HepG2 (cell line): ENCODE results near the gene SAMD14. TPM values are rescaled to one million over a fixed set of nuclear protein-coding genes. Genes with fewer than 3 reads are reported as not detected.

ENCODE experiments used
- AGO1 ChIP-seq: fragments of 200-400 bp; formaldehyde crosslinking; IDR thresholded peaks from 2 replicates; pipeline ENCODE4 v1.6.1; 2017; ENCODE audit warnings: mild to moderate bottlenecking, low read depth, low read length, moderate library complexity; ENCODE audit not compliant: poor library complexity, severe bottlenecking
- CSRNP1 ChIP-seq: sonication (generic); formaldehyde crosslinking; IDR thresholded peaks from 2 replicates; pipeline ENCODE4 v1.8.1; 2023; ENCODE audit warnings: mild to moderate bottlenecking, missing genetic modification reagents
- FOXO4 ChIP-seq: sonication (generic); formaldehyde crosslinking; conservative IDR thresholded peaks from 2 replicates; pipeline ENCODE4 v1.8.1; 2023; ENCODE audit warnings: missing genetic modification reagents
- HNRNPL ChIP-seq: fragments of 200-400 bp; formaldehyde crosslinking; IDR thresholded peaks from 2 replicates; pipeline ENCODE4 v1.6.1; 2017; ENCODE audit warnings: mild to moderate bottlenecking, low read depth, low read length
- IRF1 ChIP-seq: sonication (generic); formaldehyde crosslinking; IDR thresholded peaks from 2 replicates; pipeline ENCODE4 v1.4.0; 2020; ENCODE audit warnings: low read depth, mild to moderate bottlenecking, missing genetic modification reagents
- KDM2A ChIP-seq: sonication (generic); formaldehyde crosslinking; IDR thresholded peaks from 2 replicates; pipeline ENCODE4 v1.4.0; 2020; ENCODE audit warnings: low read depth, missing genetic modification reagents, borderline replicate concordance
- KLF15 ChIP-seq: sonication (generic); formaldehyde crosslinking; IDR thresholded peaks from 2 replicates; pipeline ENCODE4 v1.8.1; 2023; ENCODE audit warnings: borderline replicate concordance, mild to moderate bottlenecking, inconsistent platforms, missing genetic modification reagents, mixed read lengths
- KLF6 ChIP-seq: IDR thresholded peaks from 2 replicates; pipeline ENCODE4 v1.8.0; 2016; ENCODE audit warnings: missing biosample characterization, missing genetic modification reagents
- MYNN ChIP-seq: sonication (generic); formaldehyde crosslinking; IDR thresholded peaks from 2 replicates; pipeline ENCODE4 v1.4.0; 2020; ENCODE audit warnings: mild to moderate bottlenecking, low read depth, missing genetic modification reagents
- PPARG ChIP-seq: conservative IDR thresholded peaks from 2 replicates; pipeline ENCODE4 v1.6.1; 2016; ENCODE audit warnings: missing biosample characterization, missing genetic modification reagents
- PRPF4 ChIP-seq: fragments of 200-400 bp; formaldehyde crosslinking; IDR thresholded peaks from 2 replicates; pipeline ENCODE4 v1.6.1; 2016; ENCODE audit warnings: low read length, low read depth; ENCODE audit not compliant: poor library complexity, severe bottlenecking
- PTBP1 ChIP-seq: fragments of 200-400 bp; formaldehyde crosslinking; IDR thresholded peaks from 2 replicates; pipeline ENCODE4 v1.6.1; 2018; ENCODE audit warnings: low read length, low read depth; ENCODE audit not compliant: poor library complexity, severe bottlenecking
- RELA ChIP-seq: sonication (generic); formaldehyde crosslinking; IDR thresholded peaks from 2 replicates; pipeline ENCODE4 v1.4.0; 2020; ENCODE audit warnings: missing genetic modification reagents
- SUZ12 ChIP-seq: fragments of 150-350 bp; IDR thresholded peaks from 2 replicates; pipeline ENCODE4 v1.6.1; 2014; ENCODE audit warnings: low read depth, low read length
- ZBTB25 ChIP-seq: IDR thresholded peaks from 2 replicates; pipeline ENCODE4 v1.6.1; 2018; ENCODE audit warnings: missing genetic modification reagents
- ZNF205 ChIP-seq: IDR thresholded peaks from 2 replicates; pipeline ENCODE4 v1.6.1; 2018; ENCODE audit warnings: missing biosample characterization, missing genetic modification reagents
- ZNF335 ChIP-seq: sonication (generic); formaldehyde crosslinking; IDR thresholded peaks from 2 replicates; pipeline ENCODE4 v1.4.0; 2020; ENCODE audit warnings: missing genetic modification reagents
- ZNF558 ChIP-seq: sonication (generic); formaldehyde crosslinking; IDR thresholded peaks from 2 replicates; pipeline ENCODE4 v1.9.0; 2022; ENCODE audit warnings: mild to moderate bottlenecking, missing genetic modification reagents, borderline replicate concordance
- ZNF572 ChIP-seq: sonication (generic); formaldehyde crosslinking; IDR thresholded peaks from 2 replicates; pipeline ENCODE4 v1.5.1; 2020; ENCODE audit warnings: mild to moderate bottlenecking, missing genetic modification reagents
- polyA plus RNA-seq, 8 experiments: library from polyadenylated mRNA; depleted of rRNA in 3 of 8; stranded (reverse) in 7 of 8; unstranded in 1 of 8; fragments of >200 nt; fragmentation: Illumina TruSeq in 4 of 8; extraction: Trizol in 4 of 8; gene quantifications; 2 replicates each; pipeline versions ENCODE4 v1.2.1 to v1.2.3, GENCODE V29; 2011 to 2016; ENCODE audit warnings: low read depth in 4 of 8, missing spikeins in 1 of 8, mixed read lengths in 1 of 8; ENCODE audit not compliant: insufficient read depth in 1 of 8
- total RNA-seq, 5 experiments: library from RNA; depleted of rRNA; stranded (reverse); fragments of >200 nt; fragmentation: Illumina TruSeq; extraction: Trizol; gene quantifications; 2 replicates each; pipeline ENCODE4 v1.2.3, GENCODE V29; 2016; ENCODE audit warnings: low read depth in 1 of 5

SAMD14 gene
- total and polyA plus RNA-seq, 2 of the 13 experiments (the other 11 are each of a cell fraction or from before 2014, with no cell fraction given), result 0.07 to 0.22 TPM

DNA sequence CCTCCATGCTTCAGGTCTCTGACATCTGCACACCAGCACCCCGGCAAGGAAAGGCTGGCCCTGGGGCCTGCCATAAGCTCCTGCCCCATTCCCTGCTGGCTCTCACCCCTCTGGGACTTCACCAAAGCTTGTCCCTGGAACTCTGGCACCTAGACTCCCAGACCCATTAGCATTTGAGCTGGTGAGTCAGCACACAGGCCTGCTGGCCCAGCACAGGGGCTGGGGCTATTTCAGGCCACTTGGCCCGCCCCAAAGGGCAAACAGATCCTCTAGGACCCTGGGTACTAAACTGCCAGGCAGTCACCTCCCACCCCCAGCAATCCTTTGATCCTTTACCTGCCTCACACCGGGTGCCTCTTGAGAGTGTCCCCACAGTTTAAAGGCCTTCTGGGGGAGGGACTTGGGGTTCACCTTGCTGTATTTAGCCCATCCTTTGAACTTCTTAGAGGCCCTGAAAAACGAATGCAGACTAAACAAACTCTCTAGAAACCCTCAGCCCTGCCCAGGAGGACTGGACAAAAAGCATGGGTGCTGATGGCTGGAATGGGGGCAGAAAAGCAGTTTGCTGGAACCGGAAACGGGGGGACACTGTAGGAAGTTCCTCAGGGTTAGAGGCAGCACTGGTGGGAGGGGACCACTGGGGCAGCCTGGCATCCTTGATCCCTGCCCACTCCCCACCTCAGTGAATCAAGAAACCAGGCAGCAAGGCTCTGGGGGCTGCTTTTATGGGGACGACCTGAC, 3.2 kb upstream of the SAMD14 start (continued):
- TF ChIP-seq ZBTB25, result no peak
- no peak for TF ChIP-seq CSRNP1 (CRISPR knock-in tag)
- TF ChIP-seq RELA (CRISPR knock-in tag), result no peak
- no peak for TF ChIP-seq ZNF558 (CRISPR knock-in tag)
- TF ChIP-seq KDM2A, result peak; percentile 69
- TF ChIP-seq FOXO4, result no peak
- no peak for TF ChIP-seq KLF15 (CRISPR knock-in tag)
- TF ChIP-seq MYNN (CRISPR knock-in tag), result no peak
- TF ChIP-seq PPARG (CRISPR knock-in tag), result 0 out of 2 replicates have a peak, but pooled peaks have one; percentile 13
- no peak for TF ChIP-seq IRF1
- TF ChIP-seq HNRNPL, result peak; percentile 79
- no peak for TF ChIP-seq AGO1
- no peak; the same call in 1 of the 2 replicates for TF ChIP-seq ZNF205 (CRISPR knock-in tag)
- no peak for TF ChIP-seq ZNF335 (CRISPR knock-in tag)
- 0 out of 2 replicates have a peak, but pooled peaks have one; percentile 53 for TF ChIP-seq ZNF572
- TF ChIP-seq PTBP1, result no peak
- TF ChIP-seq KLF6 (CRISPR knock-in tag), result 0 out of 2 replicates have a peak, but pooled peaks have one; percentile 20
- no peak for TF ChIP-seq SUZ12
- no peak for TF ChIP-seq PRPF4
